T-helper 17 cell (primary cell): ENCODE data around the gene TLK1. TPM values are rescaled to one million over a fixed set of nuclear protein-coding genes. Genes with fewer than 3 reads are reported as not detected.
A peak's percentile ranks its signal among the peaks of the same experiment; 100 is the strongest.

Source experiments
- ATAC-seq: fragments of 150-1000 bp; cut with Tn5 transposase; 2 replicates; pipeline ENCODE4 v1.10.0; 2021; ENCODE audit warnings: mild to moderate bottlenecking, moderate library complexity
- DNase-seq, 3 donors: peaks; one replicate each; pipeline versions ENCODE4 v3.0.0 to v3.0.0-alpha.2; 2020 to 2021
- H3K9me3 ChIP-seq: one replicate; pipeline ENCODE4 v1.7.0; 2013; ENCODE audit warnings: low read length, mild to moderate bottlenecking; ENCODE audit not compliant: control insufficient read depth, poor library complexity, severe bottlenecking
- H3K27ac Mint-ChIP-seq: one replicate; pipeline ENCODE4 v1.8.0; 2022; ENCODE audit warnings: mild to moderate bottlenecking, moderate library complexity, mixed read lengths
- H3K27me3 Mint-ChIP-seq: one replicate; pipeline ENCODE4 v1.8.0; 2022; ENCODE audit warnings: mixed read lengths
- H3K36me3 Mint-ChIP-seq: one replicate; pipeline ENCODE4 v1.8.0; 2022; ENCODE audit warnings: low read depth, mixed read lengths
- H3K4me1 Mint-ChIP-seq: one replicate; pipeline ENCODE4 v1.8.0; 2022; ENCODE audit warnings: mild to moderate bottlenecking, mixed read lengths
- H3K4me3 Mint-ChIP-seq: one replicate; pipeline ENCODE4 v1.8.0; 2022; ENCODE audit warnings: mild to moderate bottlenecking, moderate library complexity, mixed read lengths
- total RNA-seq, 4 donors: library from RNA in 2 of 4; stranded (reverse) in 2 of 4; gene quantifications; one replicate each; pipeline ENCODE4 v1.2.3 and lab custom pipeline; 2022 to 2026

The TLK1 gene
- total RNA-seq, 2 donors from 2014 or later, result 147 to 193 TPM

GRCh38 chr2:170967553-170967952, 193.1 kb downstream of the TLK1 start:
- Mint-ChIP-seq H3K4me3 (peak overlapping the region; percentile 28), H3K36me3 (peaks cover 3% of the 10 kb centered on the region), H3K27ac (peak overlapping the region; percentile 70), H3K4me1 (peaks cover 2% of the 10 kb centered on the region), H3K27me3 (no peaks in the 10 kb centered on the region)
- DNase-seq (no peak), ATAC-seq (no peak)
- no peaks in the 10 kb centered on the region for H3K9me3 ChIP-seq

GRCh38 chr2:170966648-170967396, 193.9 kb downstream of the TLK1 start:
- H3K9me3 ChIP-seq, result no peaks in the 10 kb centered on the region
- Mint-ChIP-seq H3K4me3 (no peak overlapping the region), H3K27ac (peak overlapping the region; percentile 70), H3K27me3 (no peaks in the 10 kb centered on the region), H3K4me1 (peaks cover 2% of the 10 kb centered on the region), H3K36me3 (peaks cover 3% of the 10 kb centered on the region)
- DNase-seq (no peak), ATAC-seq (peak; percentile 38)

GRCh38 chr2:170965446-170966225, 195.1 kb downstream of the TLK1 start:
- Mint-ChIP-seq H3K4me3 (peak overlapping the region; percentile 31), H3K36me3 (peaks cover 3% of the 10 kb centered on the region)

GRCh38 chr2:170963386-170963785, 197.3 kb downstream of the TLK1 start:
- Mint-ChIP-seq H3K27ac (no peak overlapping the region), H3K4me3 (no peak overlapping the region), H3K4me1 (no peaks in the 10 kb centered on the region), H3K36me3 (peaks cover 5% of the 10 kb centered on the region), H3K27me3 (no peaks in the 10 kb centered on the region)
- no peak for DNase-seq
- ATAC-seq, result no peak
- H3K9me3 ChIP-seq, result no peaks in the 10 kb centered on the region

More at GRCh38 chr2:170965446-170966225, 195.1 kb downstream of the TLK1 start:
- DNase-seq (no peak), ATAC-seq (no peak)
- peaks cover 2% of the 10 kb centered on the region for H3K4me1 Mint-ChIP-seq
- peak overlapping the region; percentile 74 for H3K27ac Mint-ChIP-seq
- no peaks in the 10 kb centered on the region for H3K9me3 ChIP-seq
- H3K27me3 Mint-ChIP-seq, result no peaks in the 10 kb centered on the region

GRCh38 chr2:170953941-170954340, 206.8 kb downstream of the TLK1 start:
- DNase-seq, result no peak
- no peaks in the 10 kb centered on the region for H3K9me3 ChIP-seq
- no peak overlapping the region for H3K4me3 Mint-ChIP-seq
- peaks cover 11% of the 10 kb centered on the region for H3K4me1 Mint-ChIP-seq
- ATAC-seq, result no peak
- peaks cover 26% of the 10 kb centered on the region for H3K36me3 Mint-ChIP-seq
- H3K27ac Mint-ChIP-seq, result peak overlapping the region; percentile 39
- H3K27me3 Mint-ChIP-seq, result no peaks in the 10 kb centered on the region

- no peak overlapping the region for H3K4me3 Mint-ChIP-seq
- no peak for ATAC-seq
- peaks cover 24% of the 10 kb centered on the region for H3K36me3 Mint-ChIP-seq
- H3K27me3 Mint-ChIP-seq, result no peaks in the 10 kb centered on the region
- peak overlapping the region; percentile 72 for H3K27ac Mint-ChIP-seq
- no peaks in the 10 kb centered on the region for H3K9me3 ChIP-seq
- H3K4me1 Mint-ChIP-seq, result peaks cover 14% of the 10 kb centered on the region
- no peak for DNase-seq
Measured at GRCh38 chr2:170950221-170950761, 210.4 kb downstream of the TLK1 start.

- DNase-seq (no peak), ATAC-seq (no peak)
- no peaks in the 10 kb centered on the region for H3K9me3 ChIP-seq
- Mint-ChIP-seq H3K27me3 (no peaks in the 10 kb centered on the region), H3K4me1 (peaks cover 13% of the 10 kb centered on the region), H3K27ac (no peak overlapping the region), H3K4me3 (no peak overlapping the region), H3K36me3 (peaks cover 17% of the 10 kb centered on the region)
Measured at GRCh38 chr2:170949415-170949814, 211.3 kb downstream of the TLK1 start.

GRCh38 chr2:170944545-170944944, 216.1 kb downstream of the TLK1 start:
- H3K4me1 Mint-ChIP-seq, result peaks cover 41% of the 10 kb centered on the region
- peaks cover 4% of the 10 kb centered on the region for H3K36me3 Mint-ChIP-seq
- H3K4me3 Mint-ChIP-seq, result peak overlapping the region; percentile 53
- ATAC-seq (no peak), DNase-seq (no peak)
- H3K9me3 ChIP-seq, result no peaks in the 10 kb centered on the region
- H3K27me3 Mint-ChIP-seq, result no peaks in the 10 kb centered on the region
- peak overlapping the region; percentile 66 for H3K27ac Mint-ChIP-seq

- Mint-ChIP-seq H3K36me3 (peaks cover 2% of the 10 kb centered on the region), H3K4me3 (no peak overlapping the region), H3K27ac (peak overlapping the region; percentile 66), H3K27me3 (no peaks in the 10 kb centered on the region), H3K4me1 (peaks cover 46% of the 10 kb centered on the region)
- no peaks in the 10 kb centered on the region for H3K9me3 ChIP-seq
- ATAC-seq, result no peak
- DNase-seq, result no peak
Measured at GRCh38 chr2:170943596-170943995, 217.1 kb downstream of the TLK1 start.

GRCh38 chr2:170943041-170943440, 217.7 kb downstream of the TLK1 start:
- DNase-seq (no peak), ATAC-seq (no peak)
- Mint-ChIP-seq H3K27ac (no peak overlapping the region), H3K36me3 (peaks cover 2% of the 10 kb centered on the region), H3K4me1 (peaks cover 49% of the 10 kb centered on the region), H3K4me3 (no peak overlapping the region), H3K27me3 (no peaks in the 10 kb centered on the region)
- no peaks in the 10 kb centered on the region for H3K9me3 ChIP-seq

GRCh38 chr2:170942615-170943014, 218.1 kb downstream of the TLK1 start:
- ATAC-seq (no peak), DNase-seq (no peak)
- H3K4me1 Mint-ChIP-seq, result peaks cover 50% of the 10 kb centered on the region
- H3K4me3 Mint-ChIP-seq, result no peak overlapping the region
- peaks cover 2% of the 10 kb centered on the region for H3K36me3 Mint-ChIP-seq
- H3K9me3 ChIP-seq, result no peaks in the 10 kb centered on the region
- no peaks in the 10 kb centered on the region for H3K27me3 Mint-ChIP-seq
- H3K27ac Mint-ChIP-seq, result no peak overlapping the region
